ENCODE results near the gene FTO. TPM values are rescaled to one million over a fixed set of nuclear protein-coding genes. Genes with fewer than 3 reads are reported as not detected.
A peak's percentile ranks its signal among the peaks of the same experiment; 100 is the strongest.

Gene FTO
- 10 to 100 TPM; 72.7 to 73.6 TPM for total RNA-seq

GRCh38 chr16:53703590-53704444 is at the start of gene FTO, which contains the start of gene RPGRIP1L:
Gene FTO, plus strand, starts transcription at chr16:53704156.
Gene RPGRIP1L, minus strand, starts transcription at chr16:53703859. Its CDS starts 3,136 bp downstream, at chr16:53700723.
- Histone ChIP-seq H3K4me3 (peak within 1 kb of the TSS; percentile 59 to 74), H3K27ac (peak within 1 kb of the TSS; percentile 66 to 73), H3K36me3 (no peaks in the 10 kb centered on the region), H3K9me3 (no peaks in the 10 kb centered on the region), H3K27me3 (replicated peaks; ENCODE audit: insufficient read depth) (no peaks in the 10 kb centered on the region), H3K4me1 (replicated peaks) (peaks cover 3% of the 10 kb centered on the region)
- intact Hi-C loops (cut with DNase I) = no loop called here
- WGBS = under 1% methylated on average over 46 of the region's 57 CpGs
- peak; percentile 100 for DNase-seq (ENCODE audit: low spot score)
- TF ChIP-seq POLR2AphosphoS5 (IDR thresholded peaks at IDR 0.05) (peak; percentile 97), POLR2A (IDR thresholded peaks at IDR 0.05) (peak; percentile 9), CTCF (IDR thresholded peaks at IDR 0.05) (peak; percentile 18 to 55 (median 30))

- no peak for TF ChIP-seq CTCF (IDR thresholded peaks at IDR 0.05)
- no peak for TF ChIP-seq POLR2A (IDR thresholded peaks at IDR 0.05)
- TF ChIP-seq POLR2AphosphoS5 (IDR thresholded peaks at IDR 0.05) = no peak
- H3K27me3 ChIP-seq (replicated peaks; ENCODE audit: insufficient read depth) = no peaks in the 10 kb centered on the region
- H3K9me3 ChIP-seq = no peaks in the 10 kb centered on the region
- intact Hi-C loops (cut with DNase I) = no loop called here
- no peak overlapping the region for H3K4me3 ChIP-seq
- no peaks in the 10 kb centered on the region for H3K36me3 ChIP-seq
- H3K4me1 ChIP-seq (replicated peaks) = no peaks in the 10 kb centered on the region
- WGBS = 91% methylated on average over 2 of the region's 2 CpGs
- DNase-seq (ENCODE audit: low spot score) = no peak
- H3K27ac ChIP-seq = no peak overlapping the region
These were observed 49.0 kb upstream of the FTO start for GRCh38 chr16:53654946-53655345.

- H3K4me3 ChIP-seq = no peak overlapping the region
- H3K27ac ChIP-seq = no peak overlapping the region
- no peaks in the 10 kb centered on the region for H3K27me3 ChIP-seq (replicated peaks; ENCODE audit: insufficient read depth)
- no peaks in the 10 kb centered on the region for H3K36me3 ChIP-seq
- no peak for TF ChIP-seq CTCF (IDR thresholded peaks at IDR 0.05)
- no peak for TF ChIP-seq POLR2A (IDR thresholded peaks at IDR 0.05)
- no peak for TF ChIP-seq POLR2AphosphoS5 (IDR thresholded peaks at IDR 0.05)
- H3K4me1 ChIP-seq (replicated peaks) = no peaks in the 10 kb centered on the region
- WGBS = 96% methylated on average over 1 of the region's 1 CpG
- no peaks in the 10 kb centered on the region for H3K9me3 ChIP-seq
- intact Hi-C loops (cut with DNase I) = no loop called here
- DNase-seq (ENCODE audit: low spot score) = no peak
These were observed 41.9 kb upstream of the FTO start for GRCh38 chr16:53662072-53662471.

GRCh38 chr16:53664724-53665345 is 39.1 kb upstream of the FTO start:
- Histone ChIP-seq H3K27ac (no peak overlapping the region), H3K4me3 (no peak overlapping the region), H3K4me1 (replicated peaks) (no peaks in the 10 kb centered on the region), H3K27me3 (replicated peaks; ENCODE audit: insufficient read depth) (no peaks in the 10 kb centered on the region), H3K36me3 (no peaks in the 10 kb centered on the region), H3K9me3 (no peaks in the 10 kb centered on the region)
- WGBS = 55% methylated on average over 7 of the region's 7 CpGs
- intact Hi-C loops (cut with DNase I) = no loop called here
- TF ChIP-seq POLR2A (IDR thresholded peaks at IDR 0.05) (no peak), CTCF (IDR thresholded peaks at IDR 0.05) (no peak), POLR2AphosphoS5 (IDR thresholded peaks at IDR 0.05) (no peak)
- DNase-seq (ENCODE audit: low spot score) = no peak

Data from prostate gland (tissue), 2 donors.